Endodermal cell (in vitro differentiated cells): ENCODE data around the gene TRIM38. TPM values are rescaled to one million over a fixed set of nuclear protein-coding genes. Genes with fewer than 3 reads are reported as not detected.
"Not testable (repeated sequence)": the region's sequence is repeated elsewhere in the genome, so short reads cannot be mapped to it uniquely, and the experiment has no call there.

Experiments
- DNase-seq: peaks from one replicate; pipeline ENCODE4 v3.0.0-alpha.2; 2017
- H3K27ac ChIP-seq: 2 replicates; pipeline ENCODE4 v1.5.1; 2013; ENCODE audit warnings: mild to moderate bottlenecking, low read depth, low read length, moderate library complexity
- H3K27me3 ChIP-seq: 2 replicates; pipeline ENCODE4 v1.6.1; 2013; ENCODE audit warnings: mild to moderate bottlenecking, low read length, moderate library complexity; ENCODE audit not compliant: insufficient read depth, control insufficient read depth, poor library complexity, severe bottlenecking
- H3K36me3 ChIP-seq: 2 replicates; pipeline ENCODE4 v1.7.0; 2013; ENCODE audit warnings: mild to moderate bottlenecking, low read length, moderate library complexity; ENCODE audit not compliant: control insufficient read depth, insufficient read depth
- H3K4me1 ChIP-seq: one replicate; pipeline ENCODE4 v1.7.0; 2013; ENCODE audit warnings: low read length; ENCODE audit not compliant: control insufficient read depth, insufficient read depth
- H3K4me3 ChIP-seq: 2 replicates; pipeline ENCODE4 v1.5.1; 2013; ENCODE audit warnings: mild to moderate bottlenecking, low read length, moderate library complexity
- H3K9ac ChIP-seq: 2 replicates; pipeline ENCODE4 v1.6.1; 2013; ENCODE audit warnings: mild to moderate bottlenecking, low read length, moderate library complexity; ENCODE audit not compliant: poor library complexity, severe bottlenecking; ENCODE audit errors: extremely low read depth
- H3K9me3 ChIP-seq: 2 replicates; pipeline ENCODE4 v1.6.1; 2013; ENCODE audit warnings: mild to moderate bottlenecking, low read length, moderate library complexity; ENCODE audit not compliant: control insufficient read depth
- H3K27ac Mint-ChIP-seq: 2 replicates; pipeline ENCODE4 v1.8.0; 2020; ENCODE audit warnings: mixed read lengths
- H3K27me3 Mint-ChIP-seq: 2 replicates; pipeline ENCODE4 v1.8.0; 2021; ENCODE audit warnings: mild to moderate bottlenecking, mixed read lengths; ENCODE audit not compliant: insufficient read depth
- H3K36me3 Mint-ChIP-seq: 2 replicates; pipeline ENCODE4 v1.8.0; 2020; ENCODE audit warnings: low read depth, mixed read lengths
- H3K4me1 Mint-ChIP-seq: 2 replicates; pipeline ENCODE4 v1.8.0; 2020; ENCODE audit warnings: mixed read lengths
- H3K4me3 Mint-ChIP-seq: 2 replicates; pipeline ENCODE4 v1.8.0; 2020; ENCODE audit warnings: mild to moderate bottlenecking, moderate library complexity, mixed read lengths
- H3K9me3 Mint-ChIP-seq: 2 replicates; pipeline ENCODE4 v1.8.0; 2020; ENCODE audit warnings: mild to moderate bottlenecking, mixed read lengths
- CTCF ChIP-seq: fragments of 200-600 bp; sonication (generic); conservative IDR thresholded peaks from 2 replicates; pipeline ENCODE4 v1.5.0; 2021; ENCODE audit warnings: antibody characterized with exemption, mild to moderate bottlenecking
- WGBS, 2 experiments: methylation state at CpG; one replicate each; pipeline versions ENCODE4 v1.1.5 to v1.1.7; 2013; ENCODE audit warnings: missing lambda C conversion rate in 2 of 2, mixed read lengths in 1 of 2; ENCODE audit not compliant: insufficient coverage in 1 of 2, insufficient read length in 1 of 2; 5-methylcytosine and 5-hydroxymethylcytosine counted together
- total RNA-seq, 2 donors: library from RNA; stranded (reverse); fragmentation: NEBNext Ultra II Directional in 1 of 2; extraction: Animal tissue kit (Norgen Biotek cat#: 25700) in 1 of 2; gene quantifications; 2 replicates in 1 of 2; 3 replicates in 1 of 2; pipeline ENCODE4 v1.2.1, GENCODE V29; 2021

Gene TRIM38
- total RNA-seq, 2 donors from 2014 or later: 4.2 to 4.4 TPM

DNA sequence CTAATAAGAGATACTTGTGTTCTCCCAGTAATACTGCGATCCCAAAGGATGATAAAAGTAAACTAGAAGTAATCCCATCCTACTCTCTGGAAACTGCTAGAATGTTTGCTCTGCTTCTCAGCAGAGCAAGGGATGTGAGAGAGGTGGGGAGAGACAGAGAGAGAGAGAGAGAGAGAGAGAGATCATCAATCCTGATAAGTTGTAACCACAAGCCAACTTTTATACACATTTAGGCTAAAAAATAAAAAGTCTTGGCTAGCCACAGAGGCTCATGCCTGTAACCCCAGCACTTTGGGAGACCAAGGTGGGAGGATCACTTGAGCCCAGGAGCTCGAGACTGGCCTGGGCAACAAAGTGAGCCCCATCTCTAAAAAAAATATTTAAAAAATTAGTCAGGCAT lies 16.0 kb upstream of the TRIM38 start:
- Histone ChIP-seq H3K9ac (no peak overlapping the region), H3K4me3 (no peak overlapping the region), H3K27me3 (no peaks in the 10 kb centered on the region), H3K27ac (no peak overlapping the region), H3K4me1 (no peaks in the 10 kb centered on the region), H3K36me3 (no peaks in the 10 kb centered on the region), H3K9me3 (peaks cover 5% of the 10 kb centered on the region)
- TF ChIP-seq CTCF: no peak
- no peak for DNase-seq
- H3K27me3 Mint-ChIP-seq: no peaks in the 10 kb centered on the region
- H3K4me1 Mint-ChIP-seq: no peaks in the 10 kb centered on the region
- no peaks in the 10 kb centered on the region for H3K36me3 Mint-ChIP-seq
- peaks cover 13% of the 10 kb centered on the region for H3K9me3 Mint-ChIP-seq
- H3K27ac Mint-ChIP-seq: no peak overlapping the region
- H3K4me3 Mint-ChIP-seq: no peak overlapping the region
- 97 to 100% methylated on average over 1 to 2 of the region's 2 CpGs for WGBS, 2 experiments

- H3K9me3 ChIP-seq, H3K36me3 ChIP-seq, H3K27me3 ChIP-seq, H3K27ac Mint-ChIP-seq, DNase-seq, H3K36me3 Mint-ChIP-seq, H3K4me3 ChIP-seq, H3K27ac ChIP-seq, H3K4me1 ChIP-seq, H3K4me1 Mint-ChIP-seq, H3K9ac ChIP-seq, H3K27me3 Mint-ChIP-seq, H3K4me3 Mint-ChIP-seq: not testable (repeated sequence)
- peaks cover 13% of the 10 kb centered on the region for H3K9me3 Mint-ChIP-seq
- 92% methylated on average over 3 of the region's 3 CpGs; no CpG with 5 or more reads in 1 of the 2 experiments for WGBS, 2 experiments
Measured at GRCh38 chr6:25947492-25947891, 15.1 kb upstream of the TRIM38 start.

DNA sequence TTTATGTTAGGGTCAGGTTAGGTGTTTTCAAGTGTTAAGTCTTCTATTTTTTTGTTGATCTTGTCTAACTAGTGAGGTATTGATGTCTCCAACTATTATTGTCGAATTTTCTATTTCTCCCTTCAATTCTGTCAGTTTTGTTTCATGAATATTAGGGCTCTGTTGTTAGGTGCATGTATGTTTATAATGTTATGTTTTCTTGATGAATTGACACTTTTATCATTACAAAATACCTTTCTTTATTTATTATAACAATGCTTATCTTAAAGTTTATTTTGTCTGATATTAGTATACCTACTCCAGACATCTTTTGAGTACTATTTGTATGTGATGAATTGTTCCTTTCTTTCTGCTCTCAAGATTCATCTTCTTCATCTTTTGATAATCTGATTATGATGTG lies 12.9 kb upstream of the TRIM38 start:
- H3K4me1 ChIP-seq: no peaks in the 10 kb centered on the region
- no peak overlapping the region for H3K9ac ChIP-seq
- 80% methylated on average over 1 of the region's 1 CpG; no CpG with 5 or more reads in 1 of the 2 experiments for WGBS, 2 experiments
- H3K4me3 ChIP-seq: no peak overlapping the region
- Mint-ChIP-seq H3K9me3 (peaks cover 13% of the 10 kb centered on the region), H3K4me1 (no peaks in the 10 kb centered on the region), H3K27ac (no peak overlapping the region), H3K36me3 (no peaks in the 10 kb centered on the region), H3K27me3 (no peaks in the 10 kb centered on the region), H3K4me3 (no peak overlapping the region)
- H3K27me3 ChIP-seq: no peaks in the 10 kb centered on the region
- no peak for DNase-seq
- no peak for TF ChIP-seq CTCF
- no peaks in the 10 kb centered on the region for H3K36me3 ChIP-seq
- no peak overlapping the region for H3K27ac ChIP-seq
- H3K9me3 ChIP-seq: peaks cover 5% of the 10 kb centered on the region

GRCh38 chr6:25950297-25950696 lies 12.3 kb upstream of the TRIM38 start:
- Histone ChIP-seq H3K9me3 (peaks cover 4% of the 10 kb centered on the region), H3K4me3 (no peak overlapping the region), H3K27me3 (no peaks in the 10 kb centered on the region), H3K9ac (no peak overlapping the region), H3K4me1 (no peaks in the 10 kb centered on the region), H3K36me3 (no peaks in the 10 kb centered on the region), H3K27ac (no peak overlapping the region)
- Mint-ChIP-seq H3K4me3 (no peak overlapping the region), H3K9me3 (peaks cover 12% of the 10 kb centered on the region), H3K27me3 (no peaks in the 10 kb centered on the region), H3K36me3 (no peaks in the 10 kb centered on the region), H3K27ac (no peak overlapping the region), H3K4me1 (no peaks in the 10 kb centered on the region)
- WGBS, 2 experiments: 91 to 95% methylated on average over 4 of the region's 4 CpGs
- no peak for TF ChIP-seq CTCF
- no peak for DNase-seq
